ENCODE data around the gene HOXD12. TPM values are rescaled to one million over a fixed set of nuclear protein-coding genes. Genes with fewer than 3 reads are reported as not detected.

The HOXD12 gene
- polyA plus RNA-seq, 1 donor from 2014 or later = not detected

- Histone ChIP-seq H3K4me2 (ENCODE audit: low read length) (no peak overlapping the region), H3K4me3 (ENCODE audit: low read length) (no peak overlapping the region), H3K27me3 (ENCODE audit: insufficient read depth, low read depth, low read length) (peaks cover 99% of the 10 kb centered on the region)
These were observed 48.4 kb downstream of the HOXD12 start for GRCh38 chr2:176147800-176148496.

GRCh38 chr2:176148751-176149421 lies 49.3 kb downstream of the HOXD12 start:
- no peak overlapping the region for H3K4me3 ChIP-seq (ENCODE audit: low read length)
- H3K79me2 ChIP-seq (replicated peaks; ENCODE audit: insufficient read depth, low read length) = no peaks in the 10 kb centered on the region
- no peaks in the 10 kb centered on the region for H3F3A ChIP-seq (ENCODE audit: insufficient read depth, low read length, poor library complexity, severe bottlenecking)
- H3K27me3 ChIP-seq (ENCODE audit: insufficient read depth, low read depth, low read length) = peaks cover 99% of the 10 kb centered on the region
- TF ChIP-seq POLR2AphosphoS5 (IDR thresholded peaks at IDR 0.05) (no peak), EZH2 (IDR thresholded peaks at IDR 0.05; ENCODE audit: borderline replicate concordance, insufficient read depth, low read length, poor library complexity, severe bottlenecking) (no peak), SMC3 (conservative IDR thresholded peaks at IDR 0.05; ENCODE audit: poor library complexity) (no peak), RAD21 (conservative IDR thresholded peaks at IDR 0.05) (no peak), TAF1 (IDR thresholded peaks at IDR 0.05; ENCODE audit: low read depth) (no peak), EP300 (conservative IDR thresholded peaks at IDR 0.05; ENCODE audit: poor library complexity, severe bottlenecking) (no peak), REST (IDR thresholded peaks at IDR 0.05; ENCODE audit: borderline replicate concordance) (no peak), MXI1 (conservative IDR thresholded peaks at IDR 0.05; ENCODE audit: poor library complexity, severe bottlenecking) (no peak), CTCF (IDR thresholded peaks at IDR 0.05; ENCODE audit: poor library complexity, severe bottlenecking) (no peak)
- no peaks in the 10 kb centered on the region for H3K36me3 ChIP-seq (ENCODE audit: insufficient read depth, low read length)
- H2AFZ ChIP-seq (ENCODE audit: low read depth, low read length) = no peak overlapping the region
- H3K4me2 ChIP-seq (ENCODE audit: low read length) = no peak overlapping the region
- no peaks in the 10 kb centered on the region for H3K9me2 ChIP-seq (ENCODE audit: insufficient read depth, low read length)
- peaks cover 5% of the 10 kb centered on the region for H3K9me3 ChIP-seq (ENCODE audit: low read length)
- H3K27ac ChIP-seq (ENCODE audit: low read length) = no peak overlapping the region
- H3K9ac ChIP-seq (ENCODE audit: low read length) = no peak overlapping the region
- no peaks in the 10 kb centered on the region for H4K20me1 ChIP-seq (ENCODE audit: insufficient read depth)

More at GRCh38 chr2:176147800-176148496, 48.4 kb downstream of the HOXD12 start:
- Histone ChIP-seq H3K9ac (ENCODE audit: low read length) (no peak overlapping the region), H2AFZ (ENCODE audit: low read depth, low read length) (no peak overlapping the region), H3K9me2 (ENCODE audit: insufficient read depth, low read length) (no peaks in the 10 kb centered on the region), H3K79me2 (replicated peaks; ENCODE audit: insufficient read depth, low read length) (no peaks in the 10 kb centered on the region), H4K20me1 (ENCODE audit: insufficient read depth) (no peaks in the 10 kb centered on the region), H3K9me3 (ENCODE audit: low read length) (peaks cover 5% of the 10 kb centered on the region), H3K36me3 (ENCODE audit: insufficient read depth, low read length) (no peaks in the 10 kb centered on the region), H3F3A (ENCODE audit: insufficient read depth, low read length, poor library complexity, severe bottlenecking) (no peaks in the 10 kb centered on the region), H3K27ac (ENCODE audit: low read length) (no peak overlapping the region)
- no peak for TF ChIP-seq SMC3 (conservative IDR thresholded peaks at IDR 0.05; ENCODE audit: poor library complexity)
- no peak for TF ChIP-seq EP300 (conservative IDR thresholded peaks at IDR 0.05; ENCODE audit: poor library complexity, severe bottlenecking)
- TF ChIP-seq RAD21 (conservative IDR thresholded peaks at IDR 0.05) = no peak

Measured in neural cell (in vitro differentiated cells).